ENCODE measurements around the gene ALOXE3.

The ALOXE3 gene

GRCh38 chr17:8074554-8074953 lies 43.8 kb downstream of the ALOXE3 start:
- DNase-seq: no peak
- Histone ChIP-seq H4K20me1 (ENCODE audit: insufficient read depth, low read length) (no peaks in the 10 kb centered on the region), H3K27me3 (replicated peaks; ENCODE audit: insufficient read depth, low read length) (peaks cover 87% of the 10 kb centered on the region), H3K4me2 (ENCODE audit: low read depth, low read length) (no peak overlapping the region), H2AFZ (ENCODE audit: low read length) (no peak overlapping the region), H3K9me3 (replicated peaks; ENCODE audit: insufficient read depth, low read length) (no peaks in the 10 kb centered on the region), H3K9ac (ENCODE audit: low read length) (no peak overlapping the region), H3K36me3 (replicated peaks; ENCODE audit: insufficient read depth, low read length) (no peaks in the 10 kb centered on the region), H3K9me2 (replicated peaks; ENCODE audit: insufficient read depth, low read length) (no peaks in the 10 kb centered on the region), H3K79me2 (ENCODE audit: low read length) (no peaks in the 10 kb centered on the region), H3K4me1 (ENCODE audit: low read length) (no peaks in the 10 kb centered on the region), H3F3A (ENCODE audit: insufficient read depth, low read length) (no peaks in the 10 kb centered on the region), H3K27ac (ENCODE audit: low read length) (no peak overlapping the region), H3K4me3 (ENCODE audit: low read length) (no peak overlapping the region)
- TF ChIP-seq EZH2 (optimal IDR thresholded peaks at IDR 0.05; ENCODE audit: low read depth, low read length) (no peak), EZH2phosphoT487 (IDR thresholded peaks at IDR 0.05; ENCODE audit: low read length) (no peak), CTCF (IDR thresholded peaks at IDR 0.05; ENCODE audit: low read length) (no peak)

- H3K9me3 ChIP-seq (replicated peaks; ENCODE audit: insufficient read depth, low read length): no peaks in the 10 kb centered on the region
- H4K20me1 ChIP-seq (ENCODE audit: insufficient read depth, low read length): no peaks in the 10 kb centered on the region
- no peak overlapping the region for H2AFZ ChIP-seq (ENCODE audit: low read length)
- H3K79me2 ChIP-seq (ENCODE audit: low read length): no peaks in the 10 kb centered on the region
- no peaks in the 10 kb centered on the region for H3F3A ChIP-seq (ENCODE audit: insufficient read depth, low read length)
- H3K9me2 ChIP-seq (replicated peaks; ENCODE audit: insufficient read depth, low read length): no peaks in the 10 kb centered on the region
- no peak overlapping the region for H3K9ac ChIP-seq (ENCODE audit: low read length)
- no peak overlapping the region for H3K27ac ChIP-seq (ENCODE audit: low read length)
- H3K4me3 ChIP-seq (ENCODE audit: low read length): no peak overlapping the region
- H3K4me1 ChIP-seq (ENCODE audit: low read length): no peaks in the 10 kb centered on the region
- H3K4me2 ChIP-seq (ENCODE audit: low read depth, low read length): peak overlapping the region; percentile 53; the same call in 1 of the 2 replicates
- no peak for TF ChIP-seq EZH2 (optimal IDR thresholded peaks at IDR 0.05; ENCODE audit: low read depth, low read length)
- TF ChIP-seq CTCF (IDR thresholded peaks at IDR 0.05; ENCODE audit: low read length): peak; percentile 90
- H3K27me3 ChIP-seq (replicated peaks; ENCODE audit: insufficient read depth, low read length): peaks cover 88% of the 10 kb centered on the region
- DNase-seq: peak; percentile 68
- no peaks in the 10 kb centered on the region for H3K36me3 ChIP-seq (replicated peaks; ENCODE audit: insufficient read depth, low read length)
These were observed 44.5 kb downstream of the ALOXE3 start for GRCh38 chr17:8073627-8074484.

GRCh38 chr17:8072729-8073461 lies 45.4 kb downstream of the ALOXE3 start:
- no peak overlapping the region for H3K4me3 ChIP-seq (ENCODE audit: low read length)
- TF ChIP-seq EZH2 (optimal IDR thresholded peaks at IDR 0.05; ENCODE audit: low read depth, low read length) (no peak), EZH2phosphoT487 (IDR thresholded peaks at IDR 0.05; ENCODE audit: low read length) (no peak), CTCF (IDR thresholded peaks at IDR 0.05; ENCODE audit: low read length) (no peak)

More at GRCh38 chr17:8072729-8073461, 45.4 kb downstream of the ALOXE3 start:
- Histone ChIP-seq H3K36me3 (replicated peaks; ENCODE audit: insufficient read depth, low read length) (no peaks in the 10 kb centered on the region), H4K20me1 (ENCODE audit: insufficient read depth, low read length) (no peaks in the 10 kb centered on the region), H3K9ac (ENCODE audit: low read length) (no peak overlapping the region), H3K27ac (ENCODE audit: low read length) (no peak overlapping the region), H3K9me2 (replicated peaks; ENCODE audit: insufficient read depth, low read length) (no peaks in the 10 kb centered on the region), H3F3A (ENCODE audit: insufficient read depth, low read length) (no peaks in the 10 kb centered on the region), H3K4me1 (ENCODE audit: low read length) (no peaks in the 10 kb centered on the region), H3K79me2 (ENCODE audit: low read length) (no peaks in the 10 kb centered on the region), H3K27me3 (replicated peaks; ENCODE audit: insufficient read depth, low read length) (peaks cover 95% of the 10 kb centered on the region), H3K9me3 (replicated peaks; ENCODE audit: insufficient read depth, low read length) (no peaks in the 10 kb centered on the region), H2AFZ (ENCODE audit: low read length) (no peak overlapping the region), H3K4me2 (ENCODE audit: low read depth, low read length) (no peak overlapping the region)
- no peak for DNase-seq
